ENCODE data around the gene ARPC5. TPM values are rescaled to one million over a fixed set of nuclear protein-coding genes. Genes with fewer than 3 reads are reported as not detected.

Gene ARPC5
- total and polyA plus RNA-seq, 2 donors (not counting 1 experiment from before 2014, with no cell fraction given): 28.3 to 103 TPM

DNA sequence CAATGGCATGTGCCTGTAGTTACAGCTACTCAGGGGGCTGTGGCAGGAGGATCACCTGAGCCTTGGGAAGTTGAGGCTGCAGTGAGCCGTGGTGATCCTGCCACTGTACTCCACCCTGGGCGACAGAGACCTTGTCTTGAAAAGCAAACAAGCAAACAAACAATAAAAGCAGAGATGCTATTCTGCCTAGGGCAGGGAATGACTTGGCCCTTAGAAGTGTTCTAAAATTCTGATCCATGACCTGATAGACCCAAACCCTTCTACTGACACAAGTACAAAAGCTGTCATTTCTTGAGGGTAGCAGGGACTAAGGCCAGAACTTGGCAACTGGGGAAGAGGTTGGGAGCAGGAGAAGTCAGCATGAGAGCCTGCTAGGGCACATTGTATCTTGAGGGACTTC is 29.7 kb downstream of the ARPC5 start:
- Mint-ChIP-seq H3K27ac (no peak overlapping the region), H3K4me1 (peaks cover 40% of the 10 kb centered on the region), H3K4me3 (no peak overlapping the region), H3K9me3 (ENCODE audit: insufficient read depth) (no peaks in the 10 kb centered on the region), H3K27me3 (no peaks in the 10 kb centered on the region)
- ChIA-PET CTCF (interaction anchor here (1.7 to 1.8 kb wide), 2 partner anchors 11 to 19 kb away, joined by 3 to 4 read pairs; no protein-coding TSS in a partner anchor), POLR2A (no interaction called here)
- no peaks in the 10 kb centered on the region for H3K9me3 ChIP-seq (ENCODE audit: control extremely low read depth in 1 of 3, control insufficient read depth in 2 of 3, insufficient read depth in 1 of 3, low read length in 2 of 3)
- no peak overlapping the region for H3K27ac ChIP-seq (ENCODE audit: low read length in 2 of 2)
- H3K4me2 ChIP-seq (replicated peaks; ENCODE audit: low read depth, low read length, poor library complexity, severe bottlenecking): no peak overlapping the region
- no peak for DNase-seq
- H3K9ac ChIP-seq (ENCODE audit: low read length): no peak overlapping the region
- H4K20me1 ChIP-seq (ENCODE audit: control insufficient read depth, insufficient read depth, low read length, poor library complexity, severe bottlenecking): no peaks in the 10 kb centered on the region
- H2AFZ ChIP-seq (ENCODE audit: insufficient read depth, low read depth, low read length, poor library complexity, severe bottlenecking): no peak overlapping the region
- no peaks in the 10 kb centered on the region for H3K79me2 ChIP-seq (ENCODE audit: control insufficient read depth, insufficient read depth, low read length)
- intact Hi-C loops (cut with micrococcal nuclease): no loop called here
- ATAC-seq (ENCODE audit: low read depth): no peak
- 100% methylated on average over 2 of the region's 2 CpGs for WGBS (ENCODE audit: insufficient coverage)
- H3K27me3 ChIP-seq (replicated peaks in 1 of 4; ENCODE audit: control extremely low read depth in 1 of 4, control insufficient read depth in 3 of 4, insufficient read depth in 4 of 4, low read length in 3 of 4): no peaks in the 10 kb centered on the region
- no peak for TF ChIP-seq EZH2 (IDR thresholded peaks at IDR 0.05; ENCODE audit: borderline replicate concordance, insufficient read depth, low read depth, low read length, poor library complexity, severe bottlenecking)
- TF ChIP-seq, protein P1, sequence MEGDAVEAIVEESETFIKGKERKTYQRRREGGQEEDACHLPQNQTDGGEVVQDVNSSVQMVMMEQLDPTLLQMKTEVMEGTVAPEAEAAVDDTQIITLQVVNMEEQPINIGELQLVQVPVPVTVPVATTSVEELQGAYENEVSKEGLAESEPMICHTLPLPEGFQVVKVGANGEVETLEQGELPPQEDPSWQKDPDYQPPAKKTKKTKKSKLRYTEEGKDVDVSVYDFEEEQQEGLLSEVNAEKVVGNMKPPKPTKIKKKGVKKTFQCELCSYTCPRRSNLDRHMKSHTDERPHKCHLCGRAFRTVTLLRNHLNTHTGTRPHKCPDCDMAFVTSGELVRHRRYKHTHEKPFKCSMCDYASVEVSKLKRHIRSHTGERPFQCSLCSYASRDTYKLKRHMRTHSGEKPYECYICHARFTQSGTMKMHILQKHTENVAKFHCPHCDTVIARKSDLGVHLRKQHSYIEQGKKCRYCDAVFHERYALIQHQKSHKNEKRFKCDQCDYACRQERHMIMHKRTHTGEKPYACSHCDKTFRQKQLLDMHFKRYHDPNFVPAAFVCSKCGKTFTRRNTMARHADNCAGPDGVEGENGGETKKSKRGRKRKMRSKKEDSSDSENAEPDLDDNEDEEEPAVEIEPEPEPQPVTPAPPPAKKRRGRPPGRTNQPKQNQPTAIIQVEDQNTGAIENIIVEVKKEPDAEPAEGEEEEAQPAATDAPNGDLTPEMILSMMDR (IDR thresholded peaks at IDR 0.05): no peak
- H3K4me3 ChIP-seq (ENCODE audit: control extremely low read depth in 1 of 5, extremely low read depth in 1 of 5, insufficient read depth in 1 of 5, low read depth in 2 of 5, low read length in 4 of 5): no peak overlapping the region
- H3K36me3 ChIP-seq (replicated peaks in 1 of 2; ENCODE audit: control extremely low read depth in 1 of 2, control insufficient read depth in 1 of 2, extremely low read depth in 1 of 2, insufficient read depth in 2 of 2, low read length in 1 of 2): no peaks in the 10 kb centered on the region
- peaks cover 29 to 42% of the 10 kb centered on the region in 2 donors for H3K4me1 ChIP-seq (ENCODE audit: control insufficient read depth in 2 of 2, insufficient read depth in 2 of 2, low read length in 2 of 2)

- Histone ChIP-seq H3K4me1 (ENCODE audit: control insufficient read depth in 2 of 2, insufficient read depth in 2 of 2, low read length in 2 of 2) (peaks cover 29 to 42% of the 10 kb centered on the region in 2 donors), H2AFZ (ENCODE audit: insufficient read depth, low read depth, low read length, poor library complexity, severe bottlenecking) (peak overlapping the region; percentile 41), H3K36me3 (replicated peaks in 1 of 2; ENCODE audit: control extremely low read depth in 1 of 2, control insufficient read depth in 1 of 2, extremely low read depth in 1 of 2, insufficient read depth in 2 of 2, low read length in 1 of 2) (no peaks in the 10 kb centered on the region), H3K4me3 (ENCODE audit: control extremely low read depth in 1 of 5, extremely low read depth in 1 of 5, insufficient read depth in 1 of 5, low read depth in 2 of 5, low read length in 4 of 5) (no peak overlapping the region), H3K4me2 (replicated peaks; ENCODE audit: low read depth, low read length, poor library complexity, severe bottlenecking) (peak overlapping the region; percentile 7), H3K9me3 (ENCODE audit: control extremely low read depth in 1 of 3, control insufficient read depth in 2 of 3, insufficient read depth in 1 of 3, low read length in 2 of 3) (no peaks in the 10 kb centered on the region), H3K27ac (ENCODE audit: low read length in 2 of 2) (peak overlapping the region in 1 of 2 donors; percentile 22), H4K20me1 (ENCODE audit: control insufficient read depth, insufficient read depth, low read length, poor library complexity, severe bottlenecking) (no peaks in the 10 kb centered on the region), H3K79me2 (ENCODE audit: control insufficient read depth, insufficient read depth, low read length) (no peaks in the 10 kb centered on the region), H3K27me3 (replicated peaks in 1 of 4; ENCODE audit: control extremely low read depth in 1 of 4, control insufficient read depth in 3 of 4, insufficient read depth in 4 of 4, low read length in 3 of 4) (no peaks in the 10 kb centered on the region), H3K9ac (ENCODE audit: low read length) (no peak overlapping the region)
- peak overlapping the region; percentile 53 for H3K4me3 Mint-ChIP-seq
- DNase-seq (no peak), ATAC-seq (ENCODE audit: low read depth) (no peak)
- CTCF ChIA-PET: interaction anchor here (1.5 kb wide), 1 partner anchor 15 kb away, joined by 4 read pairs; the partner anchor contains the start of gene NCF2
- peak overlapping the region; percentile 84 for H3K27ac Mint-ChIP-seq
- POLR2A ChIA-PET: no interaction called here
- no peaks in the 10 kb centered on the region for H3K9me3 Mint-ChIP-seq (ENCODE audit: insufficient read depth)
- H3K27me3 Mint-ChIP-seq: no peaks in the 10 kb centered on the region
- TF ChIP-seq, protein P1 (IDR thresholded peaks at IDR 0.05): no peak
- TF ChIP-seq EZH2 (IDR thresholded peaks at IDR 0.05; ENCODE audit: borderline replicate concordance, insufficient read depth, low read depth, low read length, poor library complexity, severe bottlenecking): no peak
- 81% methylated on average over 3 of the region's 8 CpGs for WGBS (ENCODE audit: insufficient coverage)
- H3K4me1 Mint-ChIP-seq: peaks cover 40% of the 10 kb centered on the region
- intact Hi-C loops (cut with micrococcal nuclease): no loop called here
Measured at GRCh38 chr1:183604815-183605214, 30.8 kb downstream of the ARPC5 start.
